Measurements from ENCODE around the gene SERPINA1. TPM values are rescaled to one million over a fixed set of nuclear protein-coding genes. Genes with fewer than 3 reads are reported as not detected.

Gene SERPINA1
- total RNA-seq, 1 donor from 2014 or later: 4.4 TPM

GRCh38 chr14:94330857-94331256 is 57.5 kb downstream of the SERPINA1 start:
- no peak overlapping the region for H3K4me3 ChIP-seq
- no peak for DNase-seq
- H3K4me1 ChIP-seq: no peaks in the 10 kb centered on the region
- H3K27me3 ChIP-seq (ENCODE audit: low read depth): peaks cover 27% of the 10 kb centered on the region
- H3K9me3 ChIP-seq (replicated peaks): peaks cover 8% of the 10 kb centered on the region
- intact Hi-C loops (cut with micrococcal nuclease): no loop called here
- no peak overlapping the region for H3K27ac ChIP-seq (replicated peaks)
- H3K36me3 ChIP-seq: no peaks in the 10 kb centered on the region
- TF ChIP-seq, protein P1, sequence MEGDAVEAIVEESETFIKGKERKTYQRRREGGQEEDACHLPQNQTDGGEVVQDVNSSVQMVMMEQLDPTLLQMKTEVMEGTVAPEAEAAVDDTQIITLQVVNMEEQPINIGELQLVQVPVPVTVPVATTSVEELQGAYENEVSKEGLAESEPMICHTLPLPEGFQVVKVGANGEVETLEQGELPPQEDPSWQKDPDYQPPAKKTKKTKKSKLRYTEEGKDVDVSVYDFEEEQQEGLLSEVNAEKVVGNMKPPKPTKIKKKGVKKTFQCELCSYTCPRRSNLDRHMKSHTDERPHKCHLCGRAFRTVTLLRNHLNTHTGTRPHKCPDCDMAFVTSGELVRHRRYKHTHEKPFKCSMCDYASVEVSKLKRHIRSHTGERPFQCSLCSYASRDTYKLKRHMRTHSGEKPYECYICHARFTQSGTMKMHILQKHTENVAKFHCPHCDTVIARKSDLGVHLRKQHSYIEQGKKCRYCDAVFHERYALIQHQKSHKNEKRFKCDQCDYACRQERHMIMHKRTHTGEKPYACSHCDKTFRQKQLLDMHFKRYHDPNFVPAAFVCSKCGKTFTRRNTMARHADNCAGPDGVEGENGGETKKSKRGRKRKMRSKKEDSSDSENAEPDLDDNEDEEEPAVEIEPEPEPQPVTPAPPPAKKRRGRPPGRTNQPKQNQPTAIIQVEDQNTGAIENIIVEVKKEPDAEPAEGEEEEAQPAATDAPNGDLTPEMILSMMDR (IDR thresholded peaks at IDR 0.05; ENCODE audit: borderline replicate concordance): no peak

DNA sequence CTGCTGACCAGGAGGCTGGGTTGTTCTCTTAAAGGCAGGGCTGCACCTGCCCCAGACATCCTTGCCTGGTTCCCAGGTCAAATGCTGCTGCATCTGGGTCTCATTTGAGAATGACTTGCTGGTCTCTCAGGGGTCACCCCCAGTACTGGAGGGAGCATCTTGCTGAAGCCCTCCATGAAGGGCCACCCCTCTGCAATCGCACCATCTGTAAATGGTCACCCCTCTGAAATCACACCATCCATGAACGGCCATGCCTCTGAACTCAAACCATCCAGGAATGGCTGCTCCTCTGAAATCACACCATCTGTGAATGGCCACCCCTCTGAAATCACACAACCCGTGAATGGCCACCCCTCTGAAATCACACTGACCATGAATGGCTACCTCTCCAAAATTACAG is 58.0 kb downstream of the SERPINA1 start:
- Histone ChIP-seq H3K9me3 (replicated peaks) (peaks cover 8% of the 10 kb centered on the region), H3K27me3 (ENCODE audit: low read depth) (peaks cover 27% of the 10 kb centered on the region), H3K27ac (replicated peaks) (no peak overlapping the region), H3K4me1 (no peaks in the 10 kb centered on the region), H3K36me3 (no peaks in the 10 kb centered on the region), H3K4me3 (no peak overlapping the region)
- DNase-seq: no peak
- TF ChIP-seq, protein P1 (IDR thresholded peaks at IDR 0.05; ENCODE audit: borderline replicate concordance): no peak
- intact Hi-C loops (cut with micrococcal nuclease): no loop called here

- DNase-seq: no peak
- Histone ChIP-seq H3K27me3 (ENCODE audit: low read depth) (peaks cover 21% of the 10 kb centered on the region), H3K9me3 (replicated peaks) (peaks cover 8% of the 10 kb centered on the region), H3K27ac (replicated peaks) (no peak overlapping the region), H3K4me3 (no peak overlapping the region), H3K4me1 (no peaks in the 10 kb centered on the region), H3K36me3 (no peaks in the 10 kb centered on the region)
- TF ChIP-seq, protein P1 (IDR thresholded peaks at IDR 0.05; ENCODE audit: borderline replicate concordance): no peak
- intact Hi-C loops (cut with micrococcal nuclease): no loop called here
Measured at GRCh38 chr14:94329857-94330256, 58.5 kb downstream of the SERPINA1 start.

GRCh38 chr14:94328196-94328595 is 60.2 kb downstream of the SERPINA1 start:
- Histone ChIP-seq H3K9me3 (replicated peaks) (peaks cover 8% of the 10 kb centered on the region), H3K4me3 (no peak overlapping the region), H3K27me3 (ENCODE audit: low read depth) (peaks cover 19% of the 10 kb centered on the region), H3K36me3 (no peaks in the 10 kb centered on the region), H3K4me1 (no peaks in the 10 kb centered on the region), H3K27ac (replicated peaks) (no peak overlapping the region)
- intact Hi-C loops (cut with micrococcal nuclease): no loop called here
- TF ChIP-seq, protein P1 (IDR thresholded peaks at IDR 0.05; ENCODE audit: borderline replicate concordance): no peak
- DNase-seq: no peak

Other genes with a start within 250 kb of the SERPINA1 start
- not detected for gene PPP4R4, start 214.3 kb downstream of the SERPINA1 start, total RNA-seq
- not detected for gene SERPINA10, start 95.3 kb downstream of the SERPINA1 start, total RNA-seq
- gene SERPINA6, start 65.3 kb downstream of the SERPINA1 start, total RNA-seq: not detected
- not detected for gene SERPINA2, start 21.9 kb downstream of the SERPINA1 start, total RNA-seq
- not detected for gene SERPINA11, start 64.2 kb upstream of the SERPINA1 start, total RNA-seq
- gene SERPINA9, start 87.6 kb upstream of the SERPINA1 start, total RNA-seq: not detected
- gene SERPINA12, start 120.9 kb upstream of the SERPINA1 start, total RNA-seq: not detected
- gene SERPINA4, start 172.8 kb upstream of the SERPINA1 start, total RNA-seq: not detected
- gene SERPINA5, start 192.8 kb upstream of the SERPINA1 start, total RNA-seq: 2.1 TPM
- gene SERPINA3, start 223.8 kb upstream of the SERPINA1 start, total RNA-seq: 45.5 TPM

All from left ventricle myocardium inferior (tissue), 1 donor.